ENCODE measurements around the gene RPL35.
A peak's percentile ranks its signal among the peaks of the same experiment; 100 is the strongest.

The RPL35 gene

DNA sequence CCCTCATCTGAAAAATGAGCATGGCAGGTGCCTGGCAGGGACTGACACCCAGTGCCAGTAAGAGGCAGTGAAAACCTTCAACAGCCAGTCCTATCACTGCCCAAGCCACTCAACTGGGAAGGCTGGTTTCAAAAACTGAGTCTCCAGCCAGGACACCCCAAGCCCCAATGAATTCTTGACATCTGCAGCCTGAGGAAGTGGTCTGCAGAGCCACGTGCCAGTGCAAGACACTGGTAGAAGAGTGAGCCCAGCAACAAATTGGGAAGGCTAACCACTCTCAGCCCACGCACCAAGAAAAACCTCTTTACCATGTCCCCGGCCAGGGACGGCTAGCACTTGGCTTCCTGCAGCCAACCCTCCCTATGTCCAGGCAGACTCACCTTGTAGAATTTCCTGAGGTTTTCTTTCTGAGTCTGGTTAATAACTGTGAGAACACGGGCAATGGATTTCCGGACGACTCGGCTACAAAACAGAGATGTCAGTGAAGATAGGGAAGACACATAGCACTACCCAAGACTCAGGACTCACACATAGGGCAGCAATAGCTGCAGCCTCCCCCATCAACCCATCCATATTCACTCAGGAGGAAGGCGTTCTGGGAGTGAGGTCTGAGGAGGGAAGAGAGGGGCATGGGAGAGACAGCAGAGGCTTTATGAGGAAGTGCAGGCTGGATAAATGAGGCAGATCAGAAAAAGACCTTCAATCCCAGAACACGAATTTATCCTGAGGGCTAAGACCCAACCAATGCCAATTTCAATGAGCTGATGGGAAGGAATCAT lies 1.8 kb downstream of the RPL35 start:
- H3K27ac ChIP-seq: peak overlapping the region; percentile 42; the same call in 1 of the 2 replicates
- peaks cover 49% of the 10 kb centered on the region for H3K36me3 ChIP-seq (ENCODE audit: insufficient read depth, low read length)
- H3K4me3 ChIP-seq: peak overlapping the region; percentile 91
- TF ChIP-seq EZH2 (IDR thresholded peaks at IDR 0.05) (no peak), POLR2AphosphoS5 (IDR thresholded peaks at IDR 0.05; ENCODE audit: borderline replicate concordance, low read depth, low read length) (peak; percentile 26; the same call in 1 of the 2 replicates), FOXP2 (optimal IDR thresholded peaks at IDR 0.05; ENCODE audit: control extremely low read depth, extremely low read length, insufficient read depth) (no peak)
- H3K9ac ChIP-seq (ENCODE audit: insufficient read length): peak overlapping the region; percentile 95
- DNase-seq (ENCODE audit: low read depth, low spot score): no peak
- no peaks in the 10 kb centered on the region for H3K9me3 ChIP-seq (ENCODE audit: low read depth, low read length)

DNA sequence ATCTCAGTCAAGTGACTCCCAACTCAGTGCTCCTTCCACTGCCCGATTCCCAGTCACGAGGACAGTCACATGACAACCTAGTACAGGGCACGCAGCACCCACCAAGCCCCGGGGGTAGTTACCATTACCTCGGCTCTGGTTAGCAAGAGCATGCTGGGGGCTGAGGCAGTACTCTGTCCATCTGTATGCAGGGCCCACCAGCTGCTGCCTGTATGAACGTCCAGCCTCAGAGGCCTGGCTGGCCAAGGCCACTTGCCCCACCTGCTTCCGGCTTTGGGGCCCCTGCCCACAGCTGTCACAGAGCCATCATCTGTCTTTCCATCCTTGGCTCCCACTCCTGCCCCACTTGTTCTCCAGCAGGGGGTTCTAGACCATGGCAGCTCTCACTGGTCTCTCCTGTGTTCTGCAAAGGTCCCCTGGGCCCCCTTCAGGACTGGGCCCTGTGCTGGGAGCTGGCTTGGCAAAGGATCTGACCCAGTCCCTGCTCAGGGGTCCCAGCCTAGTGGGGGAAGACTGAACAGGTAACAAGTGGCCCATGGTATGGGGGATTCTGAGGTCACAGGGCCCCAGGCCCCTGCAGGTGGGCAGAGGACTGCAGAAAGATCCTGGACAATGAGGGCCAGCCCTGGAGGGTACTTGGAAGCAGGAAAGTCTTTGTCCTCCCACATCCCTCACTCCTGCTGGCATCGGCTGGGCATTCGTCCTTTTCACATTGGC lies 3.3 kb downstream of the RPL35 start:
- Histone ChIP-seq H3K9me3 (ENCODE audit: low read depth, low read length) (no peaks in the 10 kb centered on the region), H3K27ac (no peak overlapping the region), H3K9ac (ENCODE audit: insufficient read length) (no peak overlapping the region), H3K36me3 (ENCODE audit: insufficient read depth, low read length) (peaks cover 49% of the 10 kb centered on the region), H3K4me3 (no peak overlapping the region)
- TF ChIP-seq FOXP2 (optimal IDR thresholded peaks at IDR 0.05; ENCODE audit: control extremely low read depth, extremely low read length, insufficient read depth): no peak
- no peak; the same call in 1 of the 2 replicates for TF ChIP-seq POLR2AphosphoS5 (IDR thresholded peaks at IDR 0.05; ENCODE audit: borderline replicate concordance, low read depth, low read length)
- TF ChIP-seq EZH2 (IDR thresholded peaks at IDR 0.05): no peak
- no peak for DNase-seq (ENCODE audit: low read depth, low spot score)

DNA sequence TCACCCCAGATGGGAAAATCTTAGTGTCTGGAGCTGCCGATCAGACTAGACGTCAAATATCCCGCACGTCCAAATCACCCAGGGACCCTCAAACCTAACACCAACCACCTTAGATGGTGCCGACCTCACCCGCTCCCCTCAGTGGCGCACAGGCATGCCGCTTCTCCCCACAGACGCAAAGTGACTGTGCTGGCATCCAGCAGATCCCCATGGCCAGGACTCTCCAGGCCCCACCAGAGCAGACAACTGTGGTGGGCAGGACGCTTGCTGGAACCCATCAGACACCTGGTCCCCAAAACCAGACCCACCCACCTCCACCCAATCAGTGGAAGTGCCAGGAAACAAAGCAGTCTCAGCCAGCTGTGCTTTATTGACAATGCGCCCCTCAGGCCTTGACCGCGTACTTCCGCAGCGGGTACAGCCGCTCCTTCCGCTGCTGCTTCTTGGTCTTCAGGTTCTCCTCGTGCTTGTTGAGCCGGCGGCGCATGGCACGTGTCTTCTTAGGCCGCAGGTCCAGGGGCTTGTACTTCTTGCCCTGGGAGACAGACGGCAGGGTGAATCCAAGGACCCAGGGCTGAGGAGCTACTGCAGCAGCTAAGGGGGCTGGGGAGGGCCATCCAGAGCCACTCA lies 4.1 kb downstream of the RPL35 start:
- peaks cover 49% of the 10 kb centered on the region for H3K36me3 ChIP-seq (ENCODE audit: insufficient read depth, low read length)
- no peak for TF ChIP-seq POLR2AphosphoS5 (IDR thresholded peaks at IDR 0.05; ENCODE audit: borderline replicate concordance, low read depth, low read length)
- TF ChIP-seq EZH2 (IDR thresholded peaks at IDR 0.05): no peak
- no peak for TF ChIP-seq FOXP2 (optimal IDR thresholded peaks at IDR 0.05; ENCODE audit: control extremely low read depth, extremely low read length, insufficient read depth)
- no peaks in the 10 kb centered on the region for H3K9me3 ChIP-seq (ENCODE audit: low read depth, low read length)
- no peak overlapping the region for H3K4me3 ChIP-seq
- no peak overlapping the region for H3K27ac ChIP-seq
- H3K9ac ChIP-seq (ENCODE audit: insufficient read length): no peak overlapping the region
- no peak for DNase-seq (ENCODE audit: low read depth, low spot score)

DNA sequence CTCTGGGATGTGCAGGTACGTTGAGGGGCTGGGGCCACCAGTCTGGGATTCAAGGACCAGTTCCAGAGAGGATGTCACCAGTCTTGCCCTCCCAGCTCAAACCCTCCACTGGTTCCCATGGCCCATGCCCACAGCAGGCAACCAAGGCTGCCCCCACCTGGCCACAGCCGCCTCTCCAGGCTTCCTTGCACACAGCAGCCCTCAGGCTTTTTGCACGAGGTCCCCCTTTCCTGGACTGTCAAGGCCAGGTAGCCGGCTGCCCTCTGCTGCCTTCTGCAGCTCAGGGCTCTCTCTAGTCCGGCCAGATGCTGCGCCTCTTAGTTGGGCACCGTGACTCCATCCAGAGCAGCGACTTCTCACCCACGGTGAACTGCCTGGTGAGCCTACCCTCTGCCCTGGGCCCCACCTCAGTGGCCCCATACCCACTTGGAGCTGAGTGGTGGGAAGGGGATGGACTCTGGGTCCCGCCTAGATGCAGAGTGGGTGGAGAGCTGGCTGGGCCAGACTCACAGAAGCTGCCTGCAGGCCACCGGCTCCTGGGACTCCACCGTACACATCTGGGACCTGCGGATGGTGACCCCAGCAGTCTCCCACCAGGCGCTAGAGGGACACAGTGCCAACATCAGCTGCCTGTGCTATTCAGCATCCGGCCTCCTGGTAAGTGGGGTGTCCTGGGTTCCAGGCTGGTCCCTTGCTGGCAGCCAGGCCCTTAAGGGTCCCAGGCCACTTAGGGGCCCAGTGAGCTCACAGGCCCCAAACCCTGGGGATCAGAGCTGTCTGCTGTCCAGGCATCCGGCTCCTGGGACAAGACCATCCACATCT lies 5.6 kb downstream of the RPL35 start:
- H3K9ac ChIP-seq (ENCODE audit: insufficient read length): no peak overlapping the region
- no peak overlapping the region for H3K27ac ChIP-seq
- no peak for DNase-seq (ENCODE audit: low read depth, low spot score)
- no peak overlapping the region for H3K4me3 ChIP-seq
- no peaks in the 10 kb centered on the region for H3K9me3 ChIP-seq (ENCODE audit: low read depth, low read length)
- peaks cover 46% of the 10 kb centered on the region for H3K36me3 ChIP-seq (ENCODE audit: insufficient read depth, low read length)
- no peak for TF ChIP-seq FOXP2 (optimal IDR thresholded peaks at IDR 0.05; ENCODE audit: control extremely low read depth, extremely low read length, insufficient read depth)
- peak; percentile 23 for TF ChIP-seq POLR2AphosphoS5 (IDR thresholded peaks at IDR 0.05; ENCODE audit: borderline replicate concordance, low read depth, low read length)
- no peak for TF ChIP-seq EZH2 (IDR thresholded peaks at IDR 0.05)

DNA sequence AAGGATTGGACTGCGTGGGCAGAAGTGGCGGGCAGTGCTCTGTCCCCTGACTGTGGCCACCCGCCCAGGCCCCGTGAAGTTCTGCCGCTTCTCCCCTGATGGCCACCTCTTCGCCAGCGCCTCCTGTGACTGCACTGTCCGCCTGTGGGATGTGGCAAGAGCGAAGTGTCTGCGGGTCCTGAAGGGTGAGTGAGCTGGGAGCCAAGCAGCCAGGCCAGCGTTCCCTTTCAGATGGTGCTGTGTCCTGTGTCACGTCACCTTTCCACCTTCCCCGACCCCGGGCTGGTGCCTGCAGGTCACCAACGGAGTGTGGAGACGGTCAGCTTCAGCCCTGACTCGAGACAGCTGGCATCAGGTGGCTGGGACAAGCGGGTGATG lies 6.2 kb downstream of the RPL35 start:
- peaks cover 40% of the 10 kb centered on the region for H3K36me3 ChIP-seq (ENCODE audit: insufficient read depth, low read length)
- no peak overlapping the region for H3K4me3 ChIP-seq
- H3K9me3 ChIP-seq (ENCODE audit: low read depth, low read length): no peaks in the 10 kb centered on the region
- TF ChIP-seq EZH2 (IDR thresholded peaks at IDR 0.05) (no peak), POLR2AphosphoS5 (IDR thresholded peaks at IDR 0.05; ENCODE audit: borderline replicate concordance, low read depth, low read length) (no peak), FOXP2 (optimal IDR thresholded peaks at IDR 0.05; ENCODE audit: control extremely low read depth, extremely low read length, insufficient read depth) (no peak)
- H3K27ac ChIP-seq: no peak overlapping the region; the same call in 1 of the 2 replicates
- no peak for DNase-seq (ENCODE audit: low read depth, low spot score)
- H3K9ac ChIP-seq (ENCODE audit: insufficient read length): no peak overlapping the region

DNA sequence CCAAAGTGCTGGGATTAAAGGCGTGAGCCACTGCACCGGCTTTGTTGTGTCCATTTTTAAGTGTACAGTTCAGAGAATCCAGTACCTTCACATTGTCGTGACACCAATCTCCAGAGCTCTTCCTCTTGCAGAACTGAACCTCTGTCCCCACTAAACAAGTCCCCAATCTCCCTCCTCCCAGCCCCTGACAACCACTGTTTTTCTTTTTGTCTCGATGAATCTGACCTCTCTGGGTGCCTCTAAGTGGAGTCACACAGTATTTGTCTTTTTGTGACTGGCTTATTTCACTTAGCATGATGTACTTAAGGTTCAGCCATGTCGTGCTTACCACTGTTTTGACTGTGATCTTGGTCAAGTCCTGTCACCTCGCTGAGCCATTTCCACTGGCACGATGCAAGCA lies 6.9 kb downstream of the RPL35 start:
- no peak overlapping the region for H3K9ac ChIP-seq (ENCODE audit: insufficient read length)
- H3K27ac ChIP-seq: peak overlapping the region; percentile 60; the same call in 1 of the 2 replicates
- no peaks in the 10 kb centered on the region for H3K9me3 ChIP-seq (ENCODE audit: low read depth, low read length)
- no peak for DNase-seq (ENCODE audit: low read depth, low spot score)
- no peak overlapping the region for H3K4me3 ChIP-seq
- H3K36me3 ChIP-seq (ENCODE audit: insufficient read depth, low read length): peaks cover 32% of the 10 kb centered on the region
- TF ChIP-seq POLR2AphosphoS5 (IDR thresholded peaks at IDR 0.05; ENCODE audit: borderline replicate concordance, low read depth, low read length): no peak
- TF ChIP-seq EZH2 (IDR thresholded peaks at IDR 0.05): no peak
- no peak for TF ChIP-seq FOXP2 (optimal IDR thresholded peaks at IDR 0.05; ENCODE audit: control extremely low read depth, extremely low read length, insufficient read depth)

DNA sequence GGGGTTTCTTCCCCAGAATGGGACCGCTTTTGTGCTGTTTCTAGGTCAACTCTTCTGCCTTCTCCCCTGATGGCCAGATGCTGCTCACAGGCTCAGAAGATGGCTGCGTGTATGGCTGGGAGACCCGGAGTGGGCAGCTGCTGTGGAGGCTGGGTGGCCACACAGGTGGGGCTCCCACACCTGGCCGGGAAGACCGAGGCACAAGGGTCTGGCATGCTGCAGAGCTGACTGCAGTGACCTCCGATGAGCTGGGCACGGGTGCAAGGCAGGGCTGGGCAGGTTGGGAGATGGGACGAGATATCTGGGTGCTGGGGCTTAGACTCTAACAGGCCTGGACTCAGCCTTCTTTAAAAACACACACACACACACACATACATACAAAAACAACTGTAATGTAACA lies 7.6 kb downstream of the RPL35 start:
- H3K27ac ChIP-seq: no peak overlapping the region
- no peak overlapping the region for H3K9ac ChIP-seq (ENCODE audit: insufficient read length)
- H3K36me3 ChIP-seq (ENCODE audit: insufficient read depth, low read length): peaks cover 26% of the 10 kb centered on the region
- H3K9me3 ChIP-seq (ENCODE audit: low read depth, low read length): no peaks in the 10 kb centered on the region
- TF ChIP-seq FOXP2 (optimal IDR thresholded peaks at IDR 0.05; ENCODE audit: control extremely low read depth, extremely low read length, insufficient read depth) (no peak), EZH2 (IDR thresholded peaks at IDR 0.05) (no peak), POLR2AphosphoS5 (IDR thresholded peaks at IDR 0.05; ENCODE audit: borderline replicate concordance, low read depth, low read length) (no peak)
- DNase-seq (ENCODE audit: low read depth, low spot score): no peak
- no peak overlapping the region for H3K4me3 ChIP-seq
